Measurements from ENCODE around the gene STX1A. TPM values are rescaled to one million over a fixed set of nuclear protein-coding genes. Genes with fewer than 3 reads are reported as not detected.
A peak's percentile ranks its signal among the peaks of the same experiment; 100 is the strongest.

The STX1A gene
- total and polyA plus RNA-seq, 2 of the 13 experiments (the other 11 are each of a cell fraction or from before 2014, with no cell fraction given), result 6.1 to 12.2 TPM

GRCh38 chr7:73738612-73739386 is 19.3 kb upstream of the STX1A start, which contains the start of gene ABHD11 (continued):
- TF ChIP-seq TRAFD1 (CRISPR knock-in tag; IDR thresholded peaks at IDR 0.05; ENCODE audit: borderline replicate concordance) (peak; percentile 67), ERF (CRISPR knock-in tag; IDR thresholded peaks at IDR 0.05) (no peak), SIX4 (CRISPR knock-in tag; IDR thresholded peaks at IDR 0.05) (0 out of 2 replicates have a peak, but pooled peaks have one; percentile 32), SAP130 (CRISPR knock-in tag; IDR thresholded peaks at IDR 0.05; ENCODE audit: low read depth) (peak; percentile 79), RAD21 (CRISPR knock-in tag; IDR thresholded peaks at IDR 0.05) (0 out of 2 replicates have a peak, but pooled peaks have one; percentile 29), ZNF276 (CRISPR knock-in tag; IDR thresholded peaks at IDR 0.05; ENCODE audit: low read depth) (0 out of 2 replicates have a peak, but pooled peaks have one; percentile 61), CREB1 (IDR thresholded peaks at IDR 0.05) (peak; percentile 70), CREB1 (CRISPR knock-in tag; IDR thresholded peaks at IDR 0.05) (no peak), NR2C2 (CRISPR knock-in tag; IDR thresholded peaks at IDR 0.05; ENCODE audit: borderline replicate concordance) (peak; percentile 35; the same call in 1 of the 2 replicates), RXRB (CRISPR knock-in tag; IDR thresholded peaks at IDR 0.05; ENCODE audit: borderline replicate concordance) (peak; percentile 34; the same call in 1 of the 2 replicates), NR3C1 (CRISPR knock-in tag; IDR thresholded peaks at IDR 0.05) (no peak), ZGPAT (CRISPR knock-in tag; IDR thresholded peaks at IDR 0.05) (peak; percentile 81), GZF1 (CRISPR knock-in tag; IDR thresholded peaks at IDR 0.05) (0 out of 2 replicates have a peak, but pooled peaks have one; percentile 35), ZNF234 (CRISPR knock-in tag; conservative IDR thresholded peaks at IDR 0.05) (no peak), SP1 (IDR thresholded peaks at IDR 0.05) (peak; percentile 56; the same call in 1 of the 2 replicates), SP1 (CRISPR knock-in tag; IDR thresholded peaks at IDR 0.05) (peak; percentile 83; the same call in 1 of the 2 replicates), PAWR (CRISPR knock-in tag; IDR thresholded peaks at IDR 0.05; ENCODE audit: borderline replicate concordance) (0 out of 2 replicates have a peak, but pooled peaks have one; percentile 28), ZNF296 (CRISPR knock-in tag; conservative IDR thresholded peaks at IDR 0.05) (peak; percentile 45; the same call in 1 of the 2 replicates), MXD1 (CRISPR knock-in tag; IDR thresholded peaks at IDR 0.05) (peak; percentile 43; the same call in 1 of the 2 replicates), DR1 (CRISPR knock-in tag; IDR thresholded peaks at IDR 0.05) (peak; percentile 56), NKX3-1 (CRISPR knock-in tag; IDR thresholded peaks at IDR 0.05) (peak; percentile 23; the same call in 1 of the 2 replicates), ARID2 (CRISPR knock-in tag; IDR thresholded peaks at IDR 0.05; ENCODE audit: borderline replicate concordance) (0 out of 2 replicates have a peak, but pooled peaks have one; percentile 52), ZMYM2 (CRISPR knock-in tag; IDR thresholded peaks at IDR 0.05) (0 out of 2 replicates have a peak, but pooled peaks have one; percentile 12)
